HG03354 (cell line): ENCODE results near the gene PLA2G2F.

Experiments
- ATAC-seq: cut with Tn5 transposase; IDR thresholded peaks from one replicate; pipeline ENCODE4 v1.9.1; 2021; ENCODE audit warnings: mild to moderate bottlenecking; ENCODE audit not compliant: unreplicated experiment, poor library complexity, severe bottlenecking

Gene PLA2G2F

GRCh38 chr1:20139776-20140612, 871 bp downstream of the PLA2G2F start:
- ATAC-seq, result no peak

- no peak for ATAC-seq
These were observed 1.9 kb downstream of the PLA2G2F start for GRCh38 chr1:20141001-20141400.

DNA sequence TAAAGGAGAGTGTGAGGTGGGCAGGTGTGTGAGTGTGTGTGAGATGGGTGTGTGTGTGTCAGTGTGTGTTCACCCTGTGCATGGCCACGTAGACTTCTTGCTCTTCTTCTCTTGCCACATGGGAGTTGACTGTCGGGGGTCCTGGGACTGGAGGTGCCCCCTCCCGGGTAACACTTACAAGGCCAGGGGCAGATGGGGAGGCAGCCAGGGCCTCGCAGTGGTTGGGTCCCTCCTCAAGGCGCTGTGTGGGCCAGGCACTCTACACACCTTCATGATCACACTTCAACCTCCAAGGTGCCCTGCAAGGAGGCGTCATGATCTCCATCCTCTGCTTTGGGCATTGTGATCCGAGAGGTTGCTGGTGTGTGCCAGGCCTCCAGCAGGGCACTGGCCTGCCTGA, 2.3 kb downstream of the PLA2G2F start:
- no peak for ATAC-seq

DNA sequence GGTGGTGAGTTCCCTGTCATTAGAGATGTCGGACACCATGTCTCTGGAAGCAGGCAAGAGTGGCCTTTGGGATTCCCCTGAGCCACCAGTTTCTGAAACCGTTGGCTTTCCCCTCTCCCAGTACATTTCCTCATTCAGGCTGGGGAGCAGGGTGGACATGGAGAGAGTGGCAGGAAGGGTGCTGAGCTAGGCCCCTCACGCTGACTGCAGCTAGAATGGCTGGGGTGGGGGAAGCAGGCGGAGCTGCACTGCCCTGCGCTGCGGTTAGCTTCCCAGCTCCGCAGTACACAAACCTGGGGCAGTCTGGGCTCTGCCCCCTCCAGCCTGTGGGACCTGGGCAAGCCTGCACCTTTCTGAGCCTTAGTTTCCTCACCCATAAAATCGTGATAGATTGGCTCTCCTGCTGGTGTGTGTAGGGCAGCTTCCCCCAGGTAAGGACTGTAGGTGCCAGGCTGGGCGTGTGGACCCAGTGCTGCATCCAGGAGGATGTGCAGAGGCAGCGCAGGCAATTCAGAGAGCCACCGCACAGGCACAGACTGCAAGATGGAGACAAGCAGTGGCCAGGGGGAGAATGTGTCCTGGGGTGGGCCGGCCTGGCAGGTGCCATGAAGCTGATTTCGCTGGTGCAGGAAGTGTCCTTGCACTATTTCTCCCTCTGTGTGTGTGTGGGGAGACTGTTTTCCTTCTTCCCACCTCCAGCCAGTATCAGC, 3.0 kb downstream of the PLA2G2F start:
- ATAC-seq, result no peak

DNA sequence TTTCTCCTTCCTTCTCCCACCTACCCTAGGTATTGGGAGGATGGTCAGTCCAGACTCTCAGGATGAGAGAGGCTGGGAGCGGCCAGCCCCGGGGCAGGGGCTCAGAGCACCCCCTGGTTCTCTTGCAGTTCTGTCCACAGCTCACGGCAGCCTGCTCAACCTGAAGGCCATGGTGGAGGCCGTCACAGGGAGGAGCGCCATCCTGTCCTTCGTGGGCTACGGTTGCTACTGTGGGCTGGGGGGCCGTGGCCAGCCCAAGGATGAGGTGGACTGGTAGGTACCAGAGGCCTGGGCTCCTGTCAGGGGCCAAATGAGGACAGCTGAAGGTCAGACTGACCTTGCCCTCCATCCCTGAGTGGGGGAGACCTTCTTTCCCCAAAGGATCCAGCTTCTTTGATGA, 4.2 kb downstream of the PLA2G2F start:
- ATAC-seq, result no peak

GRCh38 chr1:20143734-20144565, 4.8 kb downstream of the PLA2G2F start:
- ATAC-seq, result no peak

DNA sequence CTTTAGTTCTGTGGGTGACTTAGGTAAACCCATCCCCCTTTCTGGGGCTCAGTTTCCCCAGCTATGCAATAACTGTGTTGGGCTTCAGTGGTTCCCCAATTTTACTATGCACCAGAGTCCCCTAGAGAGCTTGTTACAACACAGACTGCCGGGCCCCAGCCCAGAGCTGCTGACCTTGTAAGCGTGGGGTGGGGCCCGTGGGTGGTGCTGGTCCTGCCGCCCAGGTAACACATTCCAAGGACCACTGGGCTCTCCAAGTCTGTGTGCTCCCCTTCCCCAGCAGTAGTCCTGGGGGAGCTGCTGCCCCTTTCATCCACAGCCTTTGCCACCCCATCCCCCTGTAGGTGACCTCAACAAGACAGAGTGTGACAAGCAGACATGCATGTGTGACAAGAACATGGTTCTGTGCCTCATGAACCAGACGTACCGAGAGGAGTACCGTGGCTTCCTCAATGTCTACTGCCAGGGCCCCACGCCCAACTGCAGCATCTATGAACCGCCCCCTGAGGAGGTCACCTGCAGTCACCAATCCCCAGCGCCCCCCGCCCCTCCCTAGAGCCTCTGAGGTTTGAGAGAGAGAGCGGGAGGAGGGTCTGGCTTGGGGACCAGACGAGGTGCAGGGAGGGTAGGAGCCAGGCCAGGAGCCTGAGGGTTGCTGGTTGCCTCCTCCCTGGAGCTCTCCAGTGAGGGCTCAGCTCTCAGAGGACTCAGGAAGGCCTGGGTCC, 8.9 kb downstream of the PLA2G2F start:
- ATAC-seq, result no peak

DNA sequence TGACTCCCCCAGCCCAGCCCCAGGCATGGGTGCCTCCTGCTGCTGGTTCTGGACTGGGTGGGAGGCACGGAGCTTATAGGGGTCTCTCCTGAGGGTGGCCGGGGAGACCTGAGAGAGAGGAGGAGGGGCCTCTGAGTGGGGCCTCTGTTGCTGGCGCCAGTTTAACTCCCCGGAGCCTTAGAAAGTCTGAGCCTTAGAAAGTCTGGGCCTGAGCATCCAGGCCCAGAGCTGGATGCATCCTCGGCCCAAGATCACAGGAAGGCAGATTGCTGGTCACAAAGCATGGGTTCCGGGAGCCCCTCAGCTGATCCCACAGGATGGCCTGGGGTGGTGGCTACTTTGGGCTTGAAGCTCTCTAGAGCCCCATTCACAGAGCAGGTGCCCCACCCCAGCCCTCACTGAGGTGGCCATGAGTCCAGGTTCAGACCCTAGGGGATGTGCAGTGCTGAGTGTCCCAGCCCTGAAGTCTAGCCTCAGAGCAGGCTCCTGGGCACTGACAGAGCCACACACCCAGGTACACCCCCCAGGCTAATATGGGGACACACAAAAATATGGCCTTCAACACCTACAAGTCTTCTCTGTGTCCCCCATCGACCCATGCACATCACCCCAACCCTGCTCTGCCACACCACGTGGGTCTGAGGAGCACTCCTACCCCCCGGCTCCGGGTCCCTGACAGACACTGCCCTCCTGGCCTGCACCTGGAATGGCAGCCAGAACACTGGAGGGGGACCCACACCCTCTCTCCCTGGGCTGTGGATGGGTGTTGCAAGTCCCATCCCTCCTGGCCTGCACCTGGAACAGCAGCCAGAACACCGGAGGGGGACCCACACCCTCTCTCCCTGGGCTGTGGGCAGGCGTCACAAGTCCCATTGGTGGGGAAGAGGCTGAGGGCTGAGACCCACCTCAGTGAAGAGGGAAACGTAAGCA, 9.7 kb downstream of the PLA2G2F start:
- ATAC-seq, result no peak

- no peak for ATAC-seq
These were observed 10.6 kb downstream of the PLA2G2F start for GRCh38 chr1:20149601-20150325.

DNA sequence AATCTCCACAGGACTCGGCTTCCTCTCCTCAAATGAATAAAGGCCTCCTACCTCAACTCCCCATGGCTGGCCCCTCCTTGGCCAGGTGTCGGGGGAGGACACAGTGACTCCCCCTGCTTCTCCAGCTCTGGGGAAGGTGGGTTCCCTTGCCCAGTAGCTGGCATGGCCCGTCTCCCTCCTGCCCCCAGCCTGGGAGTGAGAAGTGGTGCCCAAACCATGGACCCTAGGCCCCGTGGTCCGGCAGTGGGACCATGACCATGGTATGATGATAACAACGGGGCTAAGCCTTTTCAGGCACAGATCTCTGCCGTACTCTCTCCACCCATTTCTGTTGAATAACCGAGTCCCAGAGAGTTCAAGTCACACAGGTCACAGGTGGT, 11.2 kb downstream of the PLA2G2F start:
- no peak for ATAC-seq

- no peak for ATAC-seq
These were observed 11.8 kb downstream of the PLA2G2F start for GRCh38 chr1:20150969-20151368.

GRCh38 chr1:20151906-20152598, 12.9 kb downstream of the PLA2G2F start:
- peak; percentile 81 for ATAC-seq

GRCh38 chr1:20152599-20152930, 13.4 kb downstream of the PLA2G2F start:
- peak; percentile 9 for ATAC-seq

DNA sequence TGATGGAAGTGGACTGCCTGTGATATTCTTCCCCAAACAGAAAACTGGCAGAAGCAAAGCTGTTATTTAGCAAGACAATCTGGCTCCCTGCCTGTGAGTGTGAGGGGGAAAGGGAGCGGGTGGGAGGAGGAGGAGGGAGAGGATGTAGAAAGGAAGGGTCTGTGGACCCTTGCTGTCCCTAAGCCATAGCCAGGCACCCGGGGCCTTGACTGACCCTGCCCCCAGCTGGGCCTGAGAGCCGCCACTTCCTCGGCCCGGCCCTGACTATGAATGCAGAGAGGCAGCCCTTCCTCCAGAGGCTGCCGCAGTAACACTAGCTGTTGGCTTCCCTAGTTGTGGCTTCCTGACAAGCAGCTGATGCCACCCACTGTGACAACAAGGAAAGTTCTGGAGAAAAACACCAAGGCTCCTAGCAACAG, 13.9 kb downstream of the PLA2G2F start:
- ATAC-seq, result no peak

DNA sequence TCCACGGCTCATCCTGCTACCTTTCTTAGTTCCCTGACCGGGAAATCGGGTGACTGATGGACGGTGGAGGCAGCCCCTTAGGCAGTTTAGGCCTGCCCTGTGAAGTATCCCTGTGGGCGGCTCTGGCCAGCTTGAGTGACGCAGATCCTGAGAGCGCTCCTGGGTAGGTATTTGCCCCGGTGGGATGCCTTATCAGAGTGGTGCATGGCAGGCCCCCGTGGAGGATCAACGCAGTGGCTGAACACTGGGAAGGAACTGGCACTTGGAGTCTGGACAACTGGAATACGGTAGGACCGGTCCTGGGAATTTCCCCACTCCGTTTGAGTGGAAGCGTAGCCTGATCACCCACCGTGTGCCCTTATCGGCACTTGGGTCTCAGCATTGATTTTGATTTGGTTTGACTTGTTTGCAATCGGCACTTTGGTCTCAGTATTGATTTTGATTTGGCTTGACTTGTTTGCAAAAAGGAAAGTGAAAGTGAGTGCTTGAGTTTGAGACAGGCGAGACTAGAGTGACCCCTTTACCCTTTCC, 15.2 kb downstream of the PLA2G2F start:
- ATAC-seq, result no peak

DNA sequence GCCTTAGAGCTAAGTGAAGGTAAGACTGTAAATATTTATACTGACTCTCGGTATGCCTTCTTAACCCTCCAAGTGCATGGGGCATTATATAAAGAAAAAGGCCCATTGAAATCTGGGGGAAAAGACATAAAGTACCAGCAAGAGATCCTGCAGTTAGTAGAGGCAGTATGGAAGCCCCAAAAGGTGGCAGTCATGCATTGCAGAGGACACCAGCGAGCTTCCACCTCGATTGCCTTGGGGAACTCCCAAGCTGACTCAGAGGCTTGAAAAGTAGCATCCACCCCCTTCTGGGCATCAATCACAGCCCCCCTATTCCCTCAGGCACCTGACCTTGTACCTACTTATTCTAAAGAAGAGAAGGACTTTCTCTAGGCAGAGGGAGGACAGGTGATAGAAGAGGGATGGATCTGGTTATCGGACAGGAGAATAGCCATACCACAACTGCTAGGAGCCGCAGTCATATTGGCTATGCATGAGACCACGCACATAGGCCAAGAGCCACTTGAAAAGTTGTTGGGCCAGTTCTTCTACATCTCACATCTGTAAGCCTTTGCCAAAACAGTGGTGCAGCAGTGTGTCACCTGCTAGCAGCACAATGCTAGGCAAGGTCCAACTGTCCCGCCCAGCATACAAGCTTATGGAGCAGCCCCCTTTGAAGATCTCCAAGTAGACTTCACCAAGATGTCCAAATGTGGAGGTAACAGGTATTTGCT, 19.4 kb downstream of the PLA2G2F start:
- ATAC-seq, result no peak

GRCh38 chr1:20160034-20160433, 20.9 kb downstream of the PLA2G2F start:
- ATAC-seq, result no peak
